GF-D8 (cell line): Measurements from ENCODE around the gene ZSCAN23.
A peak's percentile ranks its signal among the peaks of the same experiment; 100 is the strongest.
"Not testable (repeated sequence)": the region's sequence is repeated elsewhere in the genome, so short reads cannot be mapped to it uniquely, and the experiment has no call there.

Experiments used
- DNase-seq: peaks from one replicate; lab custom pipeline; 2025; lab: John Stamatoyannopoulos, UW

Gene ZSCAN23

DNA sequence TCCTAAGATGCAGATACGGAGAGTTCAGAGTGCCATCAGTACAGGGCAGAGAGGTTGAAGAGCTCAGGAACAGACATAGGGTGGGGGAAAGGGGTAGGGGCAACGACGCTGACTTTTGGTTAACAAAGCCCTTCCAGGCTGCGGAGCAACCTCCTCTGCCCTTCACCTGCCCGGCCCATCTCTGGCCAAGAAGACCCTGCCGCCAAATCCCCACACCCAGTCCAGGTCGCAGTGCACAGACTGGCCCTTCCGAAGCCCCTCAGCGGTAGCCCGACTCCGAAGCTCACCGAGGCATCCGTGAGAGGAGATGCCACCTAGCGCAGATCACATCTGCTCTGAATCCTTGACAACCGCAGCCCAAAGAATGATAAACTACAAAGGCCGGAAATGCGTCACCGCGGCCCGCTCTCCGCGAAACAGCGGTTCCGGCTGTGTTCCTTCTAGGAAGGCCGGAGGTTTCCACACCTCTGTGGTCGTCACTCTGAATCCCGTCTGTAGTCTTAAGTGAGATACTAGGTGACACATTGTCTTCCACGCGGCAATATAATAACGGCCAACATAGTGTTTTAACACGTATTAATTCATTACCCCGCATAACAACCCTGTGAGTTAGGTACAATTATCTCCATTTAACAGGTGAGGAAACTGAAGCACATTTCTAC lies at the start of gene ZSCAN23:
Gene ZSCAN23, minus strand, starts transcription at position 380 of the 662 bp plus-strand sequence. CDS start 7,225 bp downstream, outside the sequence.
- peak; percentile 80 for DNase-seq

- no peak for DNase-seq
These were observed 48.7 kb upstream of the ZSCAN23 start for GRCh38 chr6:28491984-28492317.

GRCh38 chr6:28490205-28490890 lies 47.1 kb upstream of the ZSCAN23 start:
- no peak for DNase-seq

GRCh38 chr6:28489366-28490204 lies 46.3 kb upstream of the ZSCAN23 start:
- peak; percentile 79 for DNase-seq

DNA sequence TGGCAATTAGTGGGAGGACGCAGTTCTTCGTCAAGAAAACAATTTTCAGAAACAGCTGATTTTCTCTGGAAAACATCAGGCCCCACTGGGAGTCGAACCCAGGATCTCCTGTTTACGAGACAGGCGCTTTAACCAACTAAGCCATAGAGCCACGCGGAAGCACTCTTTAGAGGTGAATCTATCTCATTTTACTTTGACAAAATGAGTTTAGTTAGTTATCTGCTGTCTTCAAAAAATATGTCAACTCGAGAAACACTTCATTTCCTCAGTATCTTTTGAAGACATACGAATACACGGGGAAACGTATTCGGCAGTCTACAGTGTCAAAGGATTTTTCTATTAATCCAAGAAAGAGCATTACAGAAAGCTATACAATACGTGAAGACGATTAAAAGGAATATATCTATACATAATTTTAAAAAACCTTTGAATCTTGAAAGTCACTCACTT lies 45.6 kb upstream of the ZSCAN23 start:
- DNase-seq = peak; percentile 45

GRCh38 chr6:28486988-28487742 lies 43.9 kb upstream of the ZSCAN23 start:
- no peak for DNase-seq

GRCh38 chr6:28486533-28486932 lies 43.2 kb upstream of the ZSCAN23 start:
- no peak for DNase-seq

- no peak for DNase-seq
These were observed 42.2 kb upstream of the ZSCAN23 start for GRCh38 chr6:28485482-28485881.

DNA sequence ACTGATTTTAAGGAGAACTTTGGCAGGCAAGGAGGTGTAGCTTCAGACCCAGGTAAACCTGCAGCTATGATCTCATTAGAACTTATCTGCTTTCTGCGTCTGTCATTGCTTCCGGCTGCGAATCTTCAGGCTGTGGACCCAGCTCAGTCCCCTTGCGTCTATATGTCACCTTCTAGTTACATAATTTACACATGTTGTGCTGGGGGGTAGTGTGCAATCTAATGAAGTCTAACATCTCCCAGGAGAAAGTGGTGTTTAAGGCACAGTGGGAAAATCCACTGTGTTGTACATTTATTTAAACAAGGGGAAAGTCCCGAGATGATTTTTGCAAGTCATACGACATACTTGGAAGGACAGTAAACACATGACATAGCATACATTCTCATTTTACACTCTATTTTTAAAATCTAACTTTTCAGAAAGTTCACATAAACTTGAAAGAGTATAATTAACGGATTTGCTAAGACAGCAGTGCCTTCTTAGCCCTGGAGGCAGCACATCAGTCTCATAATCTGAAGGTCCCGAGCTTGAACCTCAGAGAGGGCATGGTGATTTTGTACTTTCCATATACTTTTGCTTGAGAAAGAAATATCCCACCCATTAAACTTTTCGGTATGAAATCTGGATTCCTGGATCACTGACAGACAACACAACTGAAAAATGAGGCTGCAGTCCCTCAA lies 37.1 kb upstream of the ZSCAN23 start:
- no peak for DNase-seq

- no peak for DNase-seq
These were observed 35.2 kb upstream of the ZSCAN23 start for GRCh38 chr6:28478518-28478917.

DNA sequence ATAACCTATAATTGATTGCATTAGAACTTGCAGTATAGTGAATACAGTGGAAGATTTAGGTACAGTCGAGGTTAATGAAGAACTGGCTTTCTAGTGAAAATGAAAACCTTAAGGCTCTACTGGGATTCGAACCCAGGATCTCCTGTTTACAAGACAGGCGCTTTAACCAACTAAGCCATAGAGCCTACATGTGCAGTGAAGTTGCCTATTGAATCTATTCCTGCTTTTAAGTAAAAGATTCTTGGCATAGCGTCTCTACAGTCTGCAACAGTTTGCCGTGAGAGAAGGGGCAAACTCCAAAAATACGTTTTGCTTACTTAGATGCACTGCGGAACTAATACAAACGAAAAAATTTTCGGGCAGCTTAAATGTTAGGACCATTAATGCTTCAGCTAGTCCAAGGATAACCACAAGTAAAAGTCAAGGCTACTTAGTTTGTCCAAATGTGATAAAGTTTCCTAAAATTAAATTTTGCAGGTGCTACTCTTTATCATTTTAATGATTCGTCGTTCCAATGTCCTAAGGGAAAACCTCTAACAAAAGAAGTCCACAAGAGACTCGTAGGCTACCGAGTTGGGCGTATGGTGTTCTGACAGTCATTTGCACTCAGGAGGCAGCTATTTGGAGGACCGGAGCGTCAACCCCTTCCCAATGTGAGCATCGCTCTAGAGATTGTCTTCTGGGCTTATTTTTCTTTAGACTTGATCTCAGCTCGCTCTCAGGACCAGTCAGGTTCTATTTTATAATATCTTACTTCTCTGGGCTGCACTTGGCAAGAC lies 31.3 kb upstream of the ZSCAN23 start:
- DNase-seq = peak; percentile 38

GRCh38 chr6:28469153-28469745 lies 26.0 kb upstream of the ZSCAN23 start:
- DNase-seq = not testable (repeated sequence)

GRCh38 chr6:28468056-28468455 lies 24.8 kb upstream of the ZSCAN23 start:
- DNase-seq = no peak

DNA sequence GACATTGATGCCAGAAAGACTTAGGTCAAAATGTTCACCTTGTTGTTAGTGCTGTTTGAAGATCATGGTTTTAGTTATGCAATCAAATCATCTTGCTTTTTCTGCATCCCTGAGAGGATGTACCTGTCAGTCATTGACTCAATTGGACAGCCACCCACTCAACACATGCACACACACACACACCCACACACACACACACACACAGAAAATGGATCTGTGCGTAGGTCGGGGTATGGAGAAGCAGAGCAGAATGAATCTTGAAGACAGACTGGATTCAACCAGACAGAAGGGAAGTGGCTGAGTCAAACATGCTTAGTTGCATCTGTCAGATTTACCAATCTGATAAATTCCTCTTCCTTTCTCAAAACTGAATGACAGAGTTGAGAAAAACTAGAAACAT lies 19.1 kb upstream of the ZSCAN23 start:
- DNase-seq = no peak

DNA sequence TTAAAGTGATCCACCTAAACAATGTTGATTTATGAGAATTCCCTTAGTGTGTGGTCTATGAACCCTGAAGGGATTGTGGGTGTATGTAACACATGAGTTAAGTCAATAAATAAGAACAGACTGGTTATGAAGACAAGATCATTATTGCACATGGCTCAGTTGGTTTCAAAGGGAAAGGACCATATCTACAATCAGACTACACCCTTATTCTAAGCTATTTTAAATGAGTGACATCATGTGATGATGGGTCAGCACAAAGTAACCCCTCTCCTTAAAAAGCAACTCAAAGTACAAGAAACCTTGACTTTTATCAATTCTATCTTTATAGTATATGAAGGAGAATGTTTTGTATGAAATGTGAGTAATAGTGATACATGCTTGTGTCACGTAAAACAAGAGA lies 15.3 kb upstream of the ZSCAN23 start:
- no peak for DNase-seq

DNA sequence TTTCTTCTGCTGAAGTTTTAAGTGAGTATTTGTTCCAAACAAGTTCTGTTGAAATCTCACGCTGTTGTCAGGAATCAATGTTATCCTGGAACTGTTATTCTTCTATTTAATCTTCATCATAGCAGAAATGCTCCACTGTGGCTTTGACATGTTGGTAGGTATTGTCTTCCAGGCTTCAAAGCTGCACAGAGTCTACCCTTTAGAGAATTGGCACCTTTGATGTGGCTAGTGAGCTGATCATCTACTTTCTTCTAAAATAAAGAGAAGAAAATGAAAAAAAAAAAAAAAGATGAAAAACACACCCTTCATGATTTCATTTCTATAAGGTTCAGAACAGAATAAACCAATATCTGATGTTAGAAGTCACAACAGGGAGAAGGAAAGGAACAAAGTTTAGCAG lies 5.8 kb upstream of the ZSCAN23 start:
- DNase-seq = no peak

GRCh38 chr6:28447512-28447906 lies 4.2 kb upstream of the ZSCAN23 start:
- not testable (repeated sequence) for DNase-seq

- DNase-seq = no peak
These were observed 3.7 kb upstream of the ZSCAN23 start for GRCh38 chr6:28446818-28447511.

- DNase-seq = not testable (repeated sequence)
These were observed 1.5 kb upstream of the ZSCAN23 start for GRCh38 chr6:28444759-28445158.

DNA sequence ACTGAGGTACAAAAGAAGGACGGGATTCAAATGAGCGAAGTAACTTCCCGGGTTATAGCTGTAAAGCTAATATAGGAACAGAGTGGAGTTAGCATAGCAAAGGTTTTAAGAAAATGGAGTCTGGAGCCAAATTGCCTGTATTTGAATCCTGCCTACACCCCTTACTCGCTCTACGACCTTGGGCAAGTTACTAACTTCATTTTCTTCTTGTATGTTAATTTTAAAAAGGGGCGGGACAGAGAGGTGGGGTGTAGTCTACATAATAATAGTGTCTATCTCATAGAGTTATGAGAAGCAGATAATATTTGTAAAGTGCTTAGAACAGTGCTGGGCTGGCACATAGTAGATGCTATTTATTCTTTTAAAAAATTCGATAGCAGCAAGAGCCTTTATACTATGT lies 705 bp downstream of the ZSCAN23 start:
- DNase-seq = no peak
